COR-L47 (cell line): ENCODE results near the gene NAV2.
"Not testable (repeated sequence)": the region's sequence is repeated elsewhere in the genome, so short reads cannot be mapped to it uniquely, and the experiment has no call there.

ENCODE experiments used
- DNase-seq: peaks from one replicate; lab custom pipeline; 2025; lab: John Stamatoyannopoulos, UW

NAV2 gene

GRCh38 chr11:19903620-19904069 is 191.0 kb downstream of the NAV2 start:
- peak; percentile 60 for DNase-seq

DNA sequence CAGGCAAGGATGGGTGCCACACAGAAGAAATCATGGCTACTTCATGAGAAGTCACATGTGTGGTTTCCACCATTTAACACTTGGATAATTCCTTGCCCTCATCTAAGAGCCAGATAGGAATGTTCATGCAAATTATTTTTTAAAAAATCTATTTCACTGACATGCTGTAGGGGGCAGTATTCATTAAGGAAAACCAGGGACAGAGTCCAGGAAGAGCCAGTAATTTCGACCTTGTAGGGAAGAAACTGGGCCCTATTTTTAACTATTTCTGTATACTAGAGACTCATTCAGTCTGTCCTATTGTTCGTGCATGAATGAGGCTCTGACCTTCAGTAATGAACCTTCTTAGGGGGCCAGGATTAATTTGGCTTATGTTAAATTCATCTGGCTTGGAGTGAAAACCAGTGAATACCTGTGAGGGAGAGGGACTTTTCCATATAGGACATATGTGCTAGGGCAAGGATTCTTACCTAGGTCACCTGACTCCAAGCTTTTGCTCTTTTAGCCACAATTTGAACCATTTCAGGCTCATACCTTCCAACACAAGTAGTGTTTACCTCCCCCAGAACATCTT is 192.7 kb downstream of the NAV2 start:
- DNase-seq: peak; percentile 32

DNA sequence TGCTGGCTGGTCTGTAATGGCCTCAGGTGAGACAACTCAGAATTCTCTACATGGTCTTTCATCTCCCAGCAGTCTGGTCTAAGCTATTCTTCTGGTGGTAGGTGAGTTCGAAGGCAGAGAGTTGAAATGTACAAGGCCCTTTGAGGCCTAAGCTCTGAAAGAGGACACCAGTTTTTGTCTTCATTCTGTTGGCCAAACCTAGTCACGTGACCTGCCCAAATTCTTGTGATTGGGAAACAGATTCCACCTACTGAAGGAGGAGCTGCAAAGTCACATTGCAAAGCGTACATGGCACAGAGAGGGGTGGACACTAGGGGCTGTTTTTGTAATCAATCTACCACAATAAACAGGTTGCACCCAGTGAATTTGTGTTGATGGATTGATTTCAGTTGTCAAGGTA is 193.5 kb downstream of the NAV2 start:
- no peak for DNase-seq

- no peak for DNase-seq
These were observed 194.5 kb downstream of the NAV2 start for GRCh38 chr11:19907008-19907579.

DNA sequence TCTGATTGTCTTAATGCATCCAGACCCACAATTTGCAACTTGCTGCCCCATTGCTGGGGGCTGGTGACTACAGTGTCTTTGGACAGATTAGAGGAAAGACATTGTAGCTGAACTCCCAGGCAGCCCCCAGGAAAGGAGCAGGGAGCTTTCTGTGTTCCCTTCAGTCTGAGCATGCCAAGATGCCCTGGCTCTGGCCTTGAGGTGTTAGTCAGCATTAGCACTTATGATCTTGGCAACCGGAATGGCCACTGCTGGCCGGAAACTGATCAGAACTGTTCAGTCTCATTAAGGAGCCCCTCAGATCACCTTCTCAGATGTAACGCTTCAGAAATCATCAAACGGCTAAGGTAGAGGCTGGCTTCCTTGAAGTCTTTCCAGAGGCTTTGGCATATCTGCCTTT is 195.2 kb downstream of the NAV2 start:
- DNase-seq: no peak

GRCh38 chr11:19910931-19911330 is 198.3 kb downstream of the NAV2 start:
- no peak for DNase-seq

GRCh38 chr11:19912115-19912957 is 199.7 kb downstream of the NAV2 start:
- DNase-seq: no peak

- DNase-seq: no peak
These were observed 200.6 kb downstream of the NAV2 start for GRCh38 chr11:19912958-19913892.

DNA sequence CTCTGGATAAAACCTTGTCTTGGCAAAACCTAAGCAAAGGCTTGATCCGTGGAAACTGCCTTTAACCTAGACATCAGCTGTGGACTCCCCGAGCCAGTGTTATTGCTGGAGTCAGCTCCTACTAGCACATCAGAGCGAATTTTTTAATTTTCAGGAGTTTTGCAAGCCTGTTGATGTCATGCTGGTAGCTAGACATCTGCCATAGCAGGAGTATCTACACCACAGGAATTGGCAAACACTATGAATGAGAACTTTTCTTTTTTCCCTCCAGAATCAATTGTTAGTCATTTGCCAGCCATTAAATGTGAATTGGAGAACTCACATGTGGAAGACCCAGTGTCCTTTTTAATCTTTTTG is 201.2 kb downstream of the NAV2 start:
- no peak for DNase-seq

DNA sequence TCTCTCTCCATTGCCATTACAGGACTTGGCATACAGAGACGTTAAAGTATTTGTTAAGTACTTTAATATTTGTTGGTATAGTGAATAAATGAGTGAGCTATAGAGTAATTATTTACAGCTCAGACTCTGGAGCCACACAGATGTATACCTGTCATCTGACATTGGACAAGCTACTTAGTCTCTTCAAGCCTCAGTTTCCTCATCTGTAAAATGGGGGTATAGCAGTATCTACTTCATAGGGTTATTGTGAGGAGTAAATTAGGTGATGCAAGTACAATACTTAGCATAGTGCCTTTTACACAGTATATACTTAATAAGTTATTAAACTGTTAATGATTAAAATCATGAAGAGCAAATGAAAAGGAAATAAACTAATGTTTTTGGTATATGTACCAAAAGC is 203.2 kb downstream of the NAV2 start:
- DNase-seq: no peak

GRCh38 chr11:19917069-19917468 is 204.4 kb downstream of the NAV2 start:
- no peak for DNase-seq

DNA sequence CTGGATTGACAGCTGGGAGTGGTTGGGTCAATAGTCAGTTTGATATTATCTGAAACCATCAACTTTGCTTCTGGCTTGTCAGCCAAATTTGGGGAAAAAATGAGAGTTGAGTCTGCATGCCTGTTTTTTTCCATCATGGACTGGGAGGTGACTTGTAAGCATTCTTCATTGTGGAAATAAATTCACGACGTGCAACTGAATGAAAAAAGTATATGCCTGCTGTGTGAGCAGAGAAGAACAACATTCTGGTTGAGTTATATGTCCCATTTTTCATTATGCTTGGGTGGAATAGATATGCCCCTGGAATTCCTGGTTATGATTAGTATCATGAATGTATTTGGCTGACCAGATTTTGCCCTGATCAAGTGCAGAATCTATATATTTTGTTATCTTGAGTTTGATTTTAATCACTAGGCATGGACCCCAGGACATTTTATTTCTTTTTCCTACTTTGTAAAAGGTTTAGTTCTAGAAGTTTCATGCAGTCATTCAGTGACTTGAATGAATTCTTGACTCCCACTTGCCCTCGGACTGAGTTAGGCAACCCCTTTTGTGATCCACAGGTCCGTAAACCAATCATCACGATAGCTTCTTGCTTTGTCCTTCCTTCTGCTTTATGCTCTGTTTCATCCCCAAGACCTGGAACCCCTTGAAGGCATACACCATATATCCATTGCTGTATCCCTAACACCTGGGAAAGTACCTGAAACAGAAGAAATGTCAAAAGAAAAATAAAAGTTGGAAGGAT is 205.8 kb downstream of the NAV2 start:
- DNase-seq: no peak

DNA sequence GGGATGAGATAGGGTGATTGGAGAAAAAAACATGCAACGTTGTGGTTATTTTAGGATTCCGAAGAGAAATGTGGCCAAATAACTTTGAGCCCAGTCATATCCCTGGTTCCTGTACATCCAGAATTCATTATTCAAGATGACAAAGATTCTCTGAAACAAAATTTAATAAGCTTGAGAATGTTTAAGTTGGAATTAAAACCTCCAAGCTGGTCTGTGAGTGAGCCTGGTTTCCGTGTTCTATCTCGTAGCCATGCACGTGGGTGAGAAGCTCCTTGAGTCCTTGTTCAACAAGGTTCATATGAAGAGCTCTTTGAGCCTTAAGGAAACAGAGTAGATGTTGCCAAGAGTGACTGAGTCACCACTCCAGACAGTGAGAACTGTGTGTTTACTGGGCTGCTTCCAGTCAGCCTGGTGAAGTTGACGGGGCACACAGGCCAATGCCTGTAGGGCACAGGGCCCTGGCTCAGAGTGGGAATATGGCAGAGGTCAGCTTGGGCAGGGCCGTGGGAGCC is 206.5 kb downstream of the NAV2 start:
- DNase-seq: no peak

DNA sequence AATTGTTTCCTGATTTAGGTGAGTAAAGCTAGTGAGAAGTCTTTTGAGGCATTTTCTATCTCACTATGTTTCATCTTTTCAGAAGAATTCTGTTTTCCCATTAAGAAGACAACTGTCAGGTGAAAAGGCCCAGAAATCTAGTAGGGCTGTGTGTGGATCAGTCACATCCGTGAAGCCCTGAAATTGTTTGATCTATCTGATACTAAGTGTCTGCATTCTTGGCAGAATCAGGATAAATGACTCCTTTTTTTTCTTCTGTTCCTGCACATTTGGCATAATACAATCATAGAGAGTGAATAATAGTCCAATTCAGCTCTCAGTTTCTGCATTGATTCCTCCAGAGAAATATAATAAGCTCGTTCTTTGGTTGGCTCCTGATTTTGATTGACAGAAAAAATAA is 208.3 kb downstream of the NAV2 start:
- DNase-seq: no peak

DNA sequence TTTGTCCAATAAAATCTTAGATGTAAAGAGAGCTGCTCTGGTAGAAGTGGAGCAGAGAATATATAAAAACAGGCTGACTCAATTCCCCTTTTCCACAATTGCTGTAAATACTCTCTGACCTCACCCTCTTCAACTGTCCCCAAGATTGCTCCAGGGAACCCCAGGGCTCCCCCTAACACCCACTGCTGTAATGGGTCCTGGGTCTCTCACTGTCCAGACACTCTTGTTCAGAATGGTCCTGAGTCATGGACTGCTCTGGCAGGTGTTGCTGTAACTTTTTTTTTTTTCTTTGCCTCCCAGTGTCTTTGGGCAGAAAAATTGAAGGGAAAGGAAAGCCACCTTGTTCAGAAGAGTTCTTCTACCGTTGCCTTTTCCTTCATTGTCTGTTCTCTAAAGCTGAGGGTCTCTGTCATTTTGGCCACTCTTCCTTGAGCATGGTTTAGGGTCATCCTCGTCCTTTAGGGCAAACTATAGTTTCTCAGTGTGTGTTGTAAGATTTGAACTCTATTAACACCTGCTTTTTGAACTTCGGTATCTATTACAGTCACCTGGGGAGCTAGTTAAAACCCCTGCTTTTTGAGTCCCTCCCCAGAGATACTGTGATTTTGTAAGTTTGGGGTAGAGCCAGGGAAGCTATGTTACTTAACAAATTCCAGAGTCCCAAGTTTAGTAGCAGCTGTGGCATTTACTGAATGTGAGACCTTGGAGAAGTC is 209.5 kb downstream of the NAV2 start:
- DNase-seq: no peak

DNA sequence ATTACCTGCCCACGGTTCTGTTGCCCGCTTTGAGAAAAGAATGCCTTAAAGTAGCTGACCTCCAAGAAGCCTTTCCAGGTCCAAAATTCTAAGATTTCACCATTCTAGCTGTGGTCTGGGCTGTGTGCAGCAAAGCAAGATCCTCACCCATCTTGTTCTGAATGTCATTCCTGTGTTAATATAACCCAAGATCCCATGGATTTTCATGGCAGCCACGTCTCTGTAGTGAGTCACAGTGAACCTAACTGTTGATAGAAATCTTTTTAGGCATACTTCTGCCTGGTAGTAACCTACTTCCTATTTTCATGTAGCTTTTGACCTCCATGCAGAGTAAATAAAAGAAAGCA is 210.0 kb downstream of the NAV2 start:
- no peak for DNase-seq

DNA sequence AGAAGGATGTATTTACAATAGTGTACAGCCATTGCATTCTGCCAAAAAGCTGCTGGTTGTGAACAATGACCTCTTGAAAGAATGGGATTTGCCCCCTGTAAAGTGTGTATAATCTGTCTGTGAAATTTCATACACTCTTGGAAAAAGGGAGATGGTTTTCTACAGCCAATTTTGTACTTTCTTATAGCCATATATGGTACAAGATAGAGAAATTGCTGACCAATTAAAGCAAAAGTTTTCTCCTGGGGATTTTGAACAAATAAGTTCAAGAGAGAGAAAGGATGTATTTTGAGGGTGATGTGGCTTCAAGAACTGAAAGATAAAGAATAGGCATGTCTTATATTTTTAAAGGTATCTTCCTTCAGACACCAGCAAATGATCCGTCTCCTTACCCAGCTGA is 211.0 kb downstream of the NAV2 start:
- no peak for DNase-seq

DNA sequence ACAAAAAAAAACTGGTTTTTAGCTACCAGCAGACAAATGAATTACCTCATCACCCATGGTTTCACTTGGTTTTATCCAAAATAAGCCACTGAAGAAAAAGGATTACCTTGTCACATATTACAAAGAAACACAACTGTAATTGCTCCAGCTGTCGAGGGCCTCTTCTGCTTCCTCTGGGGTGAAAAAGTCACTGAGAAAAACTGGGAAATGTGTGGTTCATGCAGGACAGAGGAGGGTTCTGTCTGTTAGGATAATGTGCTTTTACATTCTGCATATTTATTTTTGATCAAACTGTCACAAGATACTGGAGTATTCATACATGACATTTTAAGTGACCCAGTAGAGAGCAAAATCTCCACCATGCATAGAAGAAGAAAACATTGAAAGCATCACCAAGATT is 211.7 kb downstream of the NAV2 start:
- no peak for DNase-seq

DNA sequence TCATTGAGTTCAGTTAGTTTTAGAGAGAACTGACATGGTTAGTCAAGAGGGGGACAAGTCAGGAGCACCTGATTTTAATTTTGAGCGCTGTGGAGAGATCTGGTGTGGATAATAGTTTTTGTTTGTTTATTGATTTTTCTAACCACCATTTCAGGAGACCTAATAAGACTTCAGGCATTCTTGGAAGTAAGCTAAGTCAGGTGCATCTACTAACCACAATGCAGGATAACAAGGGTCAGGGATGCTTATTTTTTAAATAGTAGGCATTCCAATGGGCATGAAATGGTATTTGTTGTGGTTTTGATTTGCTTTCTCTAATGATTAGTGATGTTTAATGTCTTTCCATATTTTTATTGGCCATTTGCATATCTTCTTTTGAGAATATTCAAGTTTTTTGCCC is 212.1 kb downstream of the NAV2 start:
- DNase-seq: no peak

DNA sequence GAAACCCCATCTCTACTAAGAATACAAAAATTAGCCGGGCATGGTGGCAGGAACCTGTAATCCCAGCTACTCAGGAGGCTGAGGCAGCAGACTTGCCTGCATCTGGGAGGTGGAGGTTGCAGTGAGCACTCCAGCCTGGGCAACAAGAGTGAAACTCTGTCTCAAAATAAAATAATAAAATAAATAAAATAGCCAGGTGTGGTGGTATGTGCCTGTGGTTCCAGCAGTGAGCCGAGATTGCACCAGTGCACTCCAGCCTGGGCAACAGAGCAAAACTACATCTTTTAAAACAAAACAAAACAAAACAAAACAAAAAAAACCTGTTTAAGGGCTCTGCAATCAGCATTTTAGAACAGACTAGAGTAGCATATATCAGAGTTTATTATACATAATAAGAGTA is 214.8 kb downstream of the NAV2 start:
- DNase-seq: not testable (repeated sequence)

- no peak for DNase-seq
These were observed 216.5 kb downstream of the NAV2 start for GRCh38 chr11:19929147-19929546.
